Thyroid gland (tissue), 4 donors: ENCODE data around the gene USP13. TPM values are rescaled to one million over a fixed set of nuclear protein-coding genes. Genes with fewer than 3 reads are reported as not detected.
"Not testable (repeated sequence)": the region's sequence is repeated elsewhere in the genome, so short reads cannot be mapped to it uniquely, and the experiment has no call there.

Source experiments
- DNase-seq, 2 donors: peaks; one replicate each; pipeline ENCODE4 v3.0.0-alpha.2; 2019
- H3K27ac ChIP-seq, 3 donors: fragments of 200-600 bp; sonication (generic); 1 replicate in 2 of 3; 2 replicates in 1 of 3; pipeline ENCODE4 v1.5.1; 2016 to 2019; ENCODE audit warnings: mild to moderate bottlenecking in 1 of 3, moderate library complexity in 1 of 3
- H3K27me3 ChIP-seq: fragments of 200-600 bp; sonication (generic); one replicate; pipeline ENCODE4 v1.5.1; 2019
- H3K36me3 ChIP-seq, 2 donors: fragments of 200-600 bp; sonication (generic); one replicate each; pipeline ENCODE4 v1.5.1; 2016 to 2019
- H3K4me1 ChIP-seq, 2 donors: fragments of 200-600 bp; sonication (generic); one replicate each; pipeline ENCODE4 v1.5.1; 2017 to 2019
- H3K4me3 ChIP-seq, 3 donors: fragments of 200-600 bp; sonication (generic); replicated peaks in 1 of 3; 1 replicate in 2 of 3; 2 replicates in 1 of 3; pipeline ENCODE4 v1.5.1; 2016; ENCODE audit warnings: mild to moderate bottlenecking in 1 of 3
- H3K9me3 ChIP-seq: fragments of 200-600 bp; sonication (generic); one replicate; pipeline ENCODE4 v1.5.1; 2017
- POLR2A ChIP-seq, 2 donors: fragments of 450-650 bp; IDR thresholded peaks; one replicate each; pipeline ENCODE4 v1.6.1; 2017; ENCODE audit warnings: antibody characterized with exemption in 2 of 2, mild to moderate bottlenecking in 2 of 2, moderate library complexity in 1 of 2
- WGBS, 2 donors: methylation state at CpG; one replicate each; pipeline ENCODE4 v1.1.5; 2017; 5-methylcytosine and 5-hydroxymethylcytosine counted together
- intact Hi-C: fragments of 100-400 bp; cut with DNase I; formaldehyde crosslinking; loops from one replicate; pipeline ENCODE4 v1.15.1; 2023
- total RNA-seq, 4 donors: library from RNA; depleted of rRNA; stranded (reverse); fragments of >200 nt; gene quantifications; one replicate each; pipeline ENCODE4 v1.2.3, GENCODE V29; 2016
- TF ChIP-seq, protein P1 (sequence below), 6 experiments: fragments of 200-600 bp in 3 of 6; fragments of 450-650 bp in 3 of 6; sonication (generic) in 3 of 6; IDR thresholded peaks; one replicate each; pipeline ENCODE4 v1.5.1; 2016 to 2019; ENCODE audit warnings: antibody characterized with exemption in 6 of 6, mild to moderate bottlenecking in 2 of 6, inconsistent platforms in 1 of 6, moderate library complexity in 1 of 6

Gene USP13
- total RNA-seq, 4 donors from 2014 or later, result 16.7 to 31.6 (median 25.4) TPM

GRCh38 chr3:179769411-179770247 lies 116.8 kb downstream of the USP13 start:
- H3K4me1 ChIP-seq, result peaks cover 6 to 24% of the 10 kb centered on the region in 2 donors
- H3K27me3 ChIP-seq, result no peaks in the 10 kb centered on the region
- peak overlapping the region; percentile 43 to 67 (median 66) for H3K27ac ChIP-seq
- peak; percentile 63 to 78 for DNase-seq
- intact Hi-C loops, result no loop called here
- 17 to 27% methylated on average over 9 of the region's 9 CpGs for WGBS, 2 donors
- H3K36me3 ChIP-seq, result peaks cover 8 to 15% of the 10 kb centered on the region in 2 donors
- no peaks in the 10 kb centered on the region for H3K9me3 ChIP-seq
- TF ChIP-seq, protein P1, sequence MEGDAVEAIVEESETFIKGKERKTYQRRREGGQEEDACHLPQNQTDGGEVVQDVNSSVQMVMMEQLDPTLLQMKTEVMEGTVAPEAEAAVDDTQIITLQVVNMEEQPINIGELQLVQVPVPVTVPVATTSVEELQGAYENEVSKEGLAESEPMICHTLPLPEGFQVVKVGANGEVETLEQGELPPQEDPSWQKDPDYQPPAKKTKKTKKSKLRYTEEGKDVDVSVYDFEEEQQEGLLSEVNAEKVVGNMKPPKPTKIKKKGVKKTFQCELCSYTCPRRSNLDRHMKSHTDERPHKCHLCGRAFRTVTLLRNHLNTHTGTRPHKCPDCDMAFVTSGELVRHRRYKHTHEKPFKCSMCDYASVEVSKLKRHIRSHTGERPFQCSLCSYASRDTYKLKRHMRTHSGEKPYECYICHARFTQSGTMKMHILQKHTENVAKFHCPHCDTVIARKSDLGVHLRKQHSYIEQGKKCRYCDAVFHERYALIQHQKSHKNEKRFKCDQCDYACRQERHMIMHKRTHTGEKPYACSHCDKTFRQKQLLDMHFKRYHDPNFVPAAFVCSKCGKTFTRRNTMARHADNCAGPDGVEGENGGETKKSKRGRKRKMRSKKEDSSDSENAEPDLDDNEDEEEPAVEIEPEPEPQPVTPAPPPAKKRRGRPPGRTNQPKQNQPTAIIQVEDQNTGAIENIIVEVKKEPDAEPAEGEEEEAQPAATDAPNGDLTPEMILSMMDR (IDR thresholded peaks at IDR 0.05), result no peak
- no peak for TF ChIP-seq POLR2A (IDR thresholded peaks at IDR 0.05)
- H3K4me3 ChIP-seq, result no peak overlapping the region

DNA sequence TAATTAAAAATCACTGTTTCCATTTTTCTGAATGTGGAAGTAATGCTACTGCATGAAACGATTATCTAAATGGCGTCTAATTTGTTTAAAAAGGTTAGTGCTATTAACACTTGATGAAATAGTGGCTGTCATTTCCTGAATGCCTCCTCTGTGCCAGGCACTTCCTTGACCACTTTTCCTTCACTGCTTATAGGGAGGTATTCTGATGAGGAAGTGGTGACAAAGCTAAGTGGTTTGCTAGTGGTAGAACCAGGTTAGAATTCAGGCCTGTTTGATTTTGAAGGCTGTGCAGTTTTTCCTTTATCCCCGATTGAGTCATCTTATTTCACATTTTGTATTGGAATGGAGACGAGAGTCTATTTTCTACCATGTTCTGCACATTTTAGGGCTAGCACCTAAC lies 119.0 kb downstream of the USP13 start:
- TF ChIP-seq POLR2A (IDR thresholded peaks at IDR 0.05), result no peak
- TF ChIP-seq, protein P1 (IDR thresholded peaks at IDR 0.05), result no peak
- H3K36me3 ChIP-seq, result peaks cover 0 to 2% of the 10 kb centered on the region in 2 donors

GRCh38 chr3:179772297-179772696 lies 119.5 kb downstream of the USP13 start:
- Histone ChIP-seq H3K4me3 (no peak overlapping the region), H3K27ac (no peak overlapping the region), H3K4me1 (peaks cover 6 to 27% of the 10 kb centered on the region in 2 donors), H3K36me3 (no peaks in the 10 kb centered on the region), H3K27me3 (no peaks in the 10 kb centered on the region), H3K9me3 (no peaks in the 10 kb centered on the region)
- no peak for DNase-seq
- TF ChIP-seq, protein P1 (IDR thresholded peaks at IDR 0.05), result no peak
- TF ChIP-seq POLR2A (IDR thresholded peaks at IDR 0.05), result no peak
- WGBS, 2 donors, result 73 to 86% methylated on average over 5 of the region's 5 CpGs
- intact Hi-C loops, result no loop called here

More for the DNA sequence above, 119.0 kb downstream of the USP13 start:
- intact Hi-C loops, result no loop called here
- Histone ChIP-seq H3K9me3 (no peaks in the 10 kb centered on the region), H3K4me3 (no peak overlapping the region), H3K27me3 (no peaks in the 10 kb centered on the region), H3K4me1 (peaks cover 6 to 27% of the 10 kb centered on the region in 2 donors), H3K27ac (peak overlapping the region in 1 of 3 donors; percentile 24)
- WGBS, 2 donors, result 89% methylated on average over 4 of the region's 4 CpGs
- DNase-seq, result no peak

DNA sequence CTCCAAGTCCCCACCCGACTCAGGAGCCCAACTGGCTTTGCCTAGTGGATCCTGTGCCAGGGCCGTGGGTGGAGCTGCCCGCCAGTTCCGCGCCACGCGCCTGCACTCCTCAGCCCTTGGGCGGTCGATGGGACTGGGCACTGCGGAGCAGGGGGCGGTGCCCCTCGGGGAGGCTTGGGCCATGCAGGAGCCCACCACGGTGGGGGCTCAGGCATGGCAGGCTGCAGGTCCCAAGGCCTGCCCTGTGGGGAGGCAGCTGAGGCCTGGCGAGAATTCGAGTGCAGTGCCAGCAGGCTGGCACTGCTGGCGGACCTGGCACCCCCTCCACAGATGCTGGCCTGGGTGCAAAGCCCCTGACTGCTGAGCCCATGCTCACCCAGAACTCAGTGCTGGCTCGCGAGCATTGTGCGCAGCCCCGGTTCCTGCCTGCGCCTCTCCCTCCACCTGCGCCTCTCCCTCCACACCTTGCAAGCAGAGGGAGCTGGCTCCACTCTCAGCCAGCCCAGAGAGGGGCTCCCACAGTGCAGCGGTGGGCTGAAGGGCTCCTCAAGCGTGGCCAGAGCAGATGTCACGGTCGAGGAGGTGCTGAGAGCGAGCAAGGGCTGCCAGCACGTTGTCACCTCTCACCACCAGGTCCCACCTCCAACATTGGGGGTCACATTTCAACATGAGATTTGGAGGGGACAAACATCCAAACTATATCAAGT lies 122.7 kb downstream of the USP13 start:
- Histone ChIP-seq H3K27me3 (no peaks in the 10 kb centered on the region), H3K4me3 (no peak overlapping the region), H3K36me3 (no peaks in the 10 kb centered on the region), H3K27ac (peak overlapping the region in 1 of 3 donors; percentile 32), H3K4me1 (peaks cover 0 to 12% of the 10 kb centered on the region in 2 donors), H3K9me3 (no peaks in the 10 kb centered on the region)
- intact Hi-C loops, result no loop called here
- WGBS, 2 donors, result 87 to 98% methylated on average over 19 to 24 of the region's 28 CpGs
- DNase-seq, result no peak
- TF ChIP-seq, protein P1 (IDR thresholded peaks at IDR 0.05), result no peak
- no peak for TF ChIP-seq POLR2A (IDR thresholded peaks at IDR 0.05)

- H3K4me1 ChIP-seq, result peaks cover 14 to 27% of the 10 kb centered on the region in 2 donors
- 97 to 98% methylated on average over 5 of the region's 5 CpGs for WGBS, 2 donors
- H3K4me3 ChIP-seq, H3K27me3 ChIP-seq, intact Hi-C loops, H3K9me3 ChIP-seq, DNase-seq, H3K36me3 ChIP-seq, H3K27ac ChIP-seq: not testable (repeated sequence)
Observed at GRCh38 chr3:179782841-179783240, 130.0 kb downstream of the USP13 start.
